ENCODE data around the gene BRME1. TPM values are rescaled to one million over a fixed set of nuclear protein-coding genes. Genes with fewer than 3 reads are reported as not detected.

The BRME1 gene
- total and polyA plus RNA-seq, 7 experiments from 2014 or later: 0.56 to 13.7 (median 2.6) TPM

DNA sequence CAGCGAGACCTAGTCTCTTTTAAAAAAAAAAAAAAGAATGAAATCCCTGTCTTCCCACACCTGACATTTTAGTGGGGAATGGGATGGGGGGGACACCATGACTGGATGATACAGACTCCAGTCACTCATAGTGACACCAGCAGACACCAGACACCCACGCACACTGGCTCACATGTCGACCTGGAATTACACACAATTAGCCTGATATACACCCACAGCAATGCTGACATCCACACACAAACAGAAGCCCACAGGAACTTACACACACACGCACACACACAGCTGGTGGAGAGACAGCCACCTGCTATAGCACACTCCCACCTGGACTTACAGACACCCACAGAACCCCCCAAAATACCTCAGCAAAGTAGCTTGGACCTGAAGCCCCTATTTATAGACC, 37.3 kb downstream of the BRME1 start:
- intact Hi-C loops (cut with micrococcal nuclease): no loop called here
- ChIA-PET POLR2A (no interaction called here), CTCF (no interaction called here)
- H3K27me3 ChIP-seq (ENCODE audit: control insufficient read depth in 2 of 2, insufficient read depth in 2 of 2, low read length in 2 of 2): peaks cover 7 to 12% of the 10 kb centered on the region in 2 donors
- peaks cover 0 to 10% (median 0%) of the 10 kb centered on the region in 11 donors for H3K9me3 Mint-ChIP-seq
- no peak overlapping the region for H3K27ac ChIP-seq (ENCODE audit: low read depth, low read length)
- H3K4me1 Mint-ChIP-seq: peaks cover 13 to 22% (median 18%) of the 10 kb centered on the region in 7 donors
- H3K36me3 Mint-ChIP-seq: peaks cover 0 to 5% (median 5%) of the 10 kb centered on the region in 5 donors
- no peaks in the 10 kb centered on the region for H3K9me3 ChIP-seq (ENCODE audit: control insufficient read depth in 2 of 3, low read length in 3 of 3)
- DNase-seq: no peak
- no peak overlapping the region for H3K4me3 Mint-ChIP-seq
- ATAC-seq: no peak
- H3K27me3 Mint-ChIP-seq: peaks cover 33 to 53% (median 36%) of the 10 kb centered on the region in 5 donors
- no peaks in the 10 kb centered on the region for H3K36me3 ChIP-seq (ENCODE audit: control insufficient read depth in 2 of 3, insufficient read depth in 3 of 3, low read length in 3 of 3)
- peak overlapping the region in 2 of 9 donors; percentile 32 to 43 for H3K27ac Mint-ChIP-seq
- H3K4me3 ChIP-seq (ENCODE audit: low read length): no peak overlapping the region
- H3K4me1 ChIP-seq (ENCODE audit: control insufficient read depth in 2 of 2, insufficient read depth in 2 of 2, low read length in 2 of 2): peaks cover 9% of the 10 kb centered on the region in 2 donors

DNA sequence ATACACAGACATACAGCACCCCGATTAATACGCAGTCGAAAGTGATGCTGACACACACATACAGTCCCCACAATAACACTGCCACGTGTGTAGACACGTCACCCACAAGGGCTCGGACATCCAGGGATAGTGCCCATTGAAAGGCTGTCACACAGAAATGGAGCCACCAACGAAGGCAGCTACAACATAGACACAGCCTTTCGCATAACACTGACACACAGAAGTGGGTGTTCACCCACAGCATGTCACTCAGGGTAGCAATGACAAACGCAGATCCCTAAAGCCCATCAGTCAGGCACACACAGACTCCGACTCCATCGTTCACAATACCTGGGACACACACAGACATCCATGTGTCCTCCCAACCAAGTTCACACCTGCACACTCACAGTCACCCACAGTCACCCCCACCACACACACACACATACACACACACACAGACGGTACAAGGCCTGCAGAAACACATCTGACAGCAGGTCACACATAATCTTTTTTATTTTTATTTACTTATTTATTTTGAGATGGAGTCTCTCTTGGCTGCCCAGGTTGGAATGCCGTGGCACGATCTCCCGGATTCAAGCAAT, 39.4 kb downstream of the BRME1 start:
- Mint-ChIP-seq H3K9me3 (peaks cover 0 to 10% (median 0%) of the 10 kb centered on the region in 11 donors), H3K27ac (peak overlapping the region in 4 of 9 donors; percentile 2 to 82 (median 26)), H3K4me1 (peaks cover 16 to 31% (median 23%) of the 10 kb centered on the region in 7 donors), H3K36me3 (peaks cover 0 to 5% (median 5%) of the 10 kb centered on the region in 5 donors), H3K4me3 (peak overlapping the region; percentile 45 to 86 (median 72)), H3K27me3 (peaks cover 34 to 54% (median 37%) of the 10 kb centered on the region in 5 donors)
- DNase-seq (no peak), ATAC-seq (no peak)
- peaks cover 7 to 12% of the 10 kb centered on the region in 2 donors for H3K27me3 ChIP-seq (ENCODE audit: control insufficient read depth in 2 of 2, insufficient read depth in 2 of 2, low read length in 2 of 2)
- no peaks in the 10 kb centered on the region for H3K9me3 ChIP-seq (ENCODE audit: control insufficient read depth in 2 of 3, low read length in 3 of 3)
- POLR2A ChIA-PET: interaction anchor here (0.6 to 2.1 kb wide), 3 partner anchors 78 to 183 kb away, joined by 4 to 6 read pairs (median 4); no protein-coding TSS in a partner anchor
- no peak overlapping the region for H3K27ac ChIP-seq (ENCODE audit: low read depth, low read length)
- intact Hi-C loops (cut with micrococcal nuclease): no loop called here
- H3K4me1 ChIP-seq (ENCODE audit: control insufficient read depth in 2 of 2, insufficient read depth in 2 of 2, low read length in 2 of 2): peaks cover 9 to 11% of the 10 kb centered on the region in 2 donors
- H3K36me3 ChIP-seq (ENCODE audit: control insufficient read depth in 2 of 3, insufficient read depth in 3 of 3, low read length in 3 of 3): no peaks in the 10 kb centered on the region
- CTCF ChIA-PET: interaction anchor here (0.5 to 0.6 kb wide), 2 partner anchors 12 to 90 kb away, joined by 4 read pairs; no protein-coding TSS in a partner anchor
- no peak overlapping the region for H3K4me3 ChIP-seq (ENCODE audit: low read length)

DNA sequence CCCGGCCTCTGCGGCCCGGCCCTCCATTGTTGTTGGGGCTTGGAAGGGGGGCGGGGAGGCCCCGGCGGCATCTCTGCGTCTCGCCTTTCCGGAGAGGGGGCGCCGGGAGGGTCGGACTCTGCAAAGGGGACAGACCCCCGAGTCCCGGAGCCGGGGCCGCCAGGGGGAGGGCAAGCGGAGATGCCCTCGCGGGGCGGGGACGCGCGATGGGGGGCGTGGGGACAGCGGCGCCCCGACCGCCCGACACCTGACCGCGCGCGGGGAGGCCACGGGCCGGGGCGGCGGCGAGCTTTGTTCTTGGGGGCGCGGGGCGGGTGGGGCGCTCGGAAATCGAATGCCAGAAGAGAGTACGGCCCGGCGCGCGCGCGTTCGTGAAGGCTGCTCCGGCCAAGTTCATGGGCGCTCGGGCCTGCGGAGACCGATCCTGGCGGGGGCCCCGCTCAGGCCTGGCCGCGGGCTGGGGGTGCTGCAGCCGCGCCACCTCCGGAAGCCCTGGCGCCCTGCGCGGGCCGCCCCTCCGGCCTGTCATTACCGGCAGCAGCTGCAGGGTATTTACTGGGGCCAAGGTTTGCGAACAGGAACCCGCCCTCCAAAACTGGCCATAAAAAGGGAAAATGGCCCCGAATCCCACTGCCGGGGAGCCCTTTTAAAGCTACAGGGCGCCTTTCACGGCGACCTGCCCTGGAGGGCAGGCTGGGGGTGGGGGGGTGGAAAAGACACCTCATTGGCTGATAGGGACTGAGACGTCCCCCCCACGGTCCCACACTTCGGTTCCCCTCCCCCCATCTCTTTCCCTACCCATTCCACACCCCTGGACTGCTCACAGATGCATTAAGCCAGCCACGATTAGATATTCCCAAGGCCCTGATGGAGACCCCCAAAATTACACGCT, 40.1 kb downstream of the BRME1 start:
- H3K27me3 Mint-ChIP-seq: peaks cover 30 to 50% (median 36%) of the 10 kb centered on the region in 5 donors
- no peaks in the 10 kb centered on the region for H3K36me3 ChIP-seq (ENCODE audit: control insufficient read depth in 2 of 3, insufficient read depth in 3 of 3, low read length in 3 of 3)
- peak overlapping the region in 1 of 9 donors; percentile 47 for H3K27ac Mint-ChIP-seq
- H3K36me3 Mint-ChIP-seq: peaks cover 0 to 5% (median 5%) of the 10 kb centered on the region in 5 donors
- peaks cover 7 to 12% of the 10 kb centered on the region in 2 donors for H3K27me3 ChIP-seq (ENCODE audit: control insufficient read depth in 2 of 2, insufficient read depth in 2 of 2, low read length in 2 of 2)
- ChIA-PET POLR2A (interaction anchor here (1.5 to 2.1 kb wide), 2 partner anchors 77 to 82 kb away, joined by 4 to 6 read pairs; no protein-coding TSS in a partner anchor), CTCF (interaction anchor here (0.5 to 0.6 kb wide), 2 partner anchors 12 to 89 kb away, joined by 4 read pairs; no protein-coding TSS in a partner anchor)
- no peaks in the 10 kb centered on the region for H3K9me3 ChIP-seq (ENCODE audit: control insufficient read depth in 2 of 3, low read length in 3 of 3)
- peaks cover 13 to 19% of the 10 kb centered on the region in 2 donors for H3K4me1 ChIP-seq (ENCODE audit: control insufficient read depth in 2 of 2, insufficient read depth in 2 of 2, low read length in 2 of 2)
- H3K4me3 Mint-ChIP-seq: peak overlapping the region; percentile 45 to 86 (median 72)
- DNase-seq (no peak), ATAC-seq (no peak)
- H3K4me1 Mint-ChIP-seq: peaks cover 18 to 37% (median 23%) of the 10 kb centered on the region in 7 donors
- intact Hi-C loops (cut with micrococcal nuclease): no loop called here
- peaks cover 0 to 9% (median 0%) of the 10 kb centered on the region in 11 donors for H3K9me3 Mint-ChIP-seq
- H3K4me3 ChIP-seq (ENCODE audit: low read length): peak overlapping the region; percentile 48
- H3K27ac ChIP-seq (ENCODE audit: low read depth, low read length): no peak overlapping the region

DNA sequence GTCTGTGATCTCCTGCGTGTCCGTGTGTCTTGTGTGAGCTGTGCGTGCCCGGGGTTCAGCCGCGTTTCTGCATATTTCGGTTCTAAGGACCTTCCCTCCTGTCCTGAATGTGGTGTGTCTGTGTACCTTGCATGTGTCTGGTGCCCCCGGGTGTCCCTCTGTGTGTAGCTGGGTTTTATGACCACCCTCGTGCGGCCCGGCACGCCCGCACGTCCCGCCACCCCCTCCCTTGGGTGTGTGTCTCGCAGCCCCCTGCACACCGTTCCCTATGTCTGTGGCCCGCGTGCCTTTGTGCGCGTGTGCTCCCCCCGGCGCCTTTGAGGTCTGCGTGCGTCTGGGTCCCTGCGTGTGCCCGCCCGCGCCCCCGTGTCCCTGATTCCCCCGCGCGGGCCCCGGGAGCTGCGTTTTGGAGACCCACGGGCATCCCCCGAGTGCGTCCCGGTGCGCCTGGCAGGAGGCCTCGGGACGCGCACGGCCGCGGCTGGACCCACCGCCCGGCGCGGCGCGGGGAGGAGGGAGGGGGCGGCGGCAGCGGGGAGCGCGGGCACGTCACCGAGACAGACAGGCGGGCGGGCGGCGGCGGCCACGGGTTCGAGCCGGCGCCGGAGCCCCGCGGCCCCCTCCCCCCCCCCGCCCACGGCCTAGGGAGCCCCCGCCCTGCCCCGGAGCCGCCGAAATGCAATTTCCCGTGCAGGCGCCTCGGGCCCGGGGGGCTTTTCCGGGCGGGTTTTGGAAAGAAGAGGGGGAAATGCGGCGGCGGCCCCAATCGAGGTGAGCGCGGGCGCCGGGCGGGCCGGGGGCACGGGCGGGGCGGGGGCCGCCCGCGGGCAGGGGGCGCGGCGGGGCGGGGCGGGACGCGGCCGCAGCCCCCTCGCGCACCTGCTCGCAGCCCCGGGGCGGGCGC, 41.0 kb downstream of the BRME1 start:
- Histone ChIP-seq H3K4me3 (ENCODE audit: low read length) (no peak overlapping the region), H3K27ac (ENCODE audit: low read depth, low read length) (no peak overlapping the region), H3K9me3 (ENCODE audit: control insufficient read depth in 2 of 3, low read length in 3 of 3) (no peaks in the 10 kb centered on the region), H3K4me1 (ENCODE audit: control insufficient read depth in 2 of 2, insufficient read depth in 2 of 2, low read length in 2 of 2) (peaks cover 13 to 20% of the 10 kb centered on the region in 2 donors), H3K27me3 (ENCODE audit: control insufficient read depth in 2 of 2, insufficient read depth in 2 of 2, low read length in 2 of 2) (peaks cover 7 to 12% of the 10 kb centered on the region in 2 donors), H3K36me3 (ENCODE audit: control insufficient read depth in 2 of 3, insufficient read depth in 3 of 3, low read length in 3 of 3) (no peaks in the 10 kb centered on the region)
- Mint-ChIP-seq H3K4me1 (peaks cover 18 to 41% (median 23%) of the 10 kb centered on the region in 7 donors), H3K27me3 (peaks cover 30 to 48% (median 34%) of the 10 kb centered on the region in 5 donors), H3K9me3 (peaks cover 0 to 9% (median 0%) of the 10 kb centered on the region in 11 donors), H3K36me3 (peaks cover 0 to 5% (median 5%) of the 10 kb centered on the region in 5 donors), H3K4me3 (peak overlapping the region; percentile 68 to 91 (median 80)), H3K27ac (peak overlapping the region in 6 of 9 donors; percentile 1 to 58 (median 34))
- ATAC-seq (no peak), DNase-seq (no peak)
- CTCF ChIA-PET: interaction anchor here (10.4 kb wide), 1 partner anchor 78 kb away, joined by 227 read pairs; no protein-coding TSS in a partner anchor
- intact Hi-C loops (cut with micrococcal nuclease): loop anchor here (5.0 kb wide), 2 partner anchors 133 to 588 kb away; no protein-coding TSS in a partner anchor
- POLR2A ChIA-PET: interaction anchor here (0.6 to 5.0 kb wide), 5 partner anchors 9 to 137 kb away, joined by 3 to 86 read pairs (median 4); partner anchors contain the start of gene C19orf53

DNA sequence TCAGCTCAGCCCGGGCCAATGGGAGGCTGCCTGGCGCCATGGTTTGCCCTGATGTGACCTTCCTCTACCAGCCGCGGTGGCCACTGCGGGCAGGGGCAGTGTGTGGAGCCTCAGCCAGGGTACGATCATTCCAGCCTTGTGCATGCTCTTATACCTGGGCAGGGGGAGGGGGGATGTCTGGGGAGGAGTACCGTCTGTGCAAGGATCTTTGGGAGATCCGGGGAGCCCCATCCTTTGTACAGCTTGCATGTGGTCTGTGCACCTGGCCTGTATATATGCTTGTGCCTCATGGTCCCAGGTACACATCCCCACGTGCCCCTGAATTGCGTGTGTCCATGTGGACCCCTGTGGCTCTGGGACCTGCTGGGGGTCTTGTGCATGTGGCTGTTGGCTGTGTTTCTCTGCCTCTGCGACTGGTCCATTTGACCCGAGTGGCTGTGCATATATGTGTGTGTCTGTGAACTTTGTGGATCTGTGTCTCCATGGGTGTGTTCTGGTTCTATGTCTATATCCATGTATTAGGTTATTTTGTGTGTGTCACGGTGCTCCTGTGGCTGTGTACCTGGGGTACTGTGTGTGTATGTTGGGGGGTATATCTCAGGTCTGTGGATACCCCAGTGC, 41.8 kb downstream of the BRME1 start:
- no peak for DNase-seq
- intact Hi-C loops (cut with micrococcal nuclease): loop anchor here (5.0 kb wide), 2 partner anchors 132 to 587 kb away; no protein-coding TSS in a partner anchor
- peak overlapping the region in 7 of 9 donors; percentile 1 to 58 (median 39) for H3K27ac Mint-ChIP-seq
- H3K36me3 ChIP-seq (ENCODE audit: control insufficient read depth in 2 of 3, insufficient read depth in 3 of 3, low read length in 3 of 3): no peaks in the 10 kb centered on the region
- no peak for ATAC-seq
- peaks cover 29 to 48% (median 30%) of the 10 kb centered on the region in 5 donors for H3K27me3 Mint-ChIP-seq
- H3K4me3 ChIP-seq (ENCODE audit: low read length): no peak overlapping the region
- H3K4me1 Mint-ChIP-seq: peaks cover 21 to 45% (median 23%) of the 10 kb centered on the region in 7 donors
- H3K4me1 ChIP-seq (ENCODE audit: control insufficient read depth in 2 of 2, insufficient read depth in 2 of 2, low read length in 2 of 2): peaks cover 13 to 20% of the 10 kb centered on the region in 2 donors
- ChIA-PET POLR2A (interaction anchor here (0.6 to 5.0 kb wide), 8 partner anchors 8 to 178 kb away, joined by 3 to 86 read pairs (median 6); partner anchors contain the start of gene C19orf53), CTCF (interaction anchor here (3.8 to 10.4 kb wide), 2 partner anchors 16 to 77 kb away, joined by 37 to 227 read pairs; no protein-coding TSS in a partner anchor)
- H3K9me3 ChIP-seq (ENCODE audit: control insufficient read depth in 2 of 3, low read length in 3 of 3): no peaks in the 10 kb centered on the region
- no peak overlapping the region for H3K27ac ChIP-seq (ENCODE audit: low read depth, low read length)
- peaks cover 0 to 5% (median 5%) of the 10 kb centered on the region in 5 donors for H3K36me3 Mint-ChIP-seq
- peaks cover 7 to 12% of the 10 kb centered on the region in 2 donors for H3K27me3 ChIP-seq (ENCODE audit: control insufficient read depth in 2 of 2, insufficient read depth in 2 of 2, low read length in 2 of 2)
- peaks cover 0 to 7% (median 0%) of the 10 kb centered on the region in 11 donors for H3K9me3 Mint-ChIP-seq
- peak overlapping the region; percentile 68 to 91 (median 80) for H3K4me3 Mint-ChIP-seq

Measured in naive thymus-derived CD4-positive, alpha-beta T cell (primary cell).